HUES6 (cell line): ENCODE measurements around the gene AQP12A.
"Not testable (repeated sequence)": the region's sequence is repeated elsewhere in the genome, so short reads cannot be mapped to it uniquely, and the experiment has no call there.

Experiments used
- H3K27ac ChIP-seq: 2 replicates; pipeline ENCODE4 v1.7.0; 2013; ENCODE audit warnings: low read depth, mild to moderate bottlenecking, low read length, inconsistent platforms
- H3K27me3 ChIP-seq: 2 replicates; pipeline ENCODE4 v1.6.1; 2013; ENCODE audit warnings: low read length; ENCODE audit not compliant: control insufficient read depth, insufficient read depth
- H3K36me3 ChIP-seq: 2 replicates; pipeline ENCODE4 v1.6.1; 2013; ENCODE audit warnings: low read length; ENCODE audit not compliant: control insufficient read depth, insufficient read depth
- H3K4me1 ChIP-seq: 2 replicates; pipeline ENCODE4 v1.6.1; 2013; ENCODE audit warnings: low read length; ENCODE audit not compliant: control insufficient read depth, insufficient read depth
- H3K4me3 ChIP-seq: 2 replicates; pipeline ENCODE4 v1.5.1; 2013; ENCODE audit warnings: low read depth, low read length
- H3K9ac ChIP-seq: one replicate; pipeline ENCODE4 v1.6.1; 2013; ENCODE audit warnings: mild to moderate bottlenecking, low read length
- H3K9me3 ChIP-seq: 2 replicates; pipeline ENCODE4 v1.6.1; 2013; ENCODE audit warnings: low read depth, low read length; ENCODE audit not compliant: control insufficient read depth, insufficient read depth

Gene AQP12A

DNA sequence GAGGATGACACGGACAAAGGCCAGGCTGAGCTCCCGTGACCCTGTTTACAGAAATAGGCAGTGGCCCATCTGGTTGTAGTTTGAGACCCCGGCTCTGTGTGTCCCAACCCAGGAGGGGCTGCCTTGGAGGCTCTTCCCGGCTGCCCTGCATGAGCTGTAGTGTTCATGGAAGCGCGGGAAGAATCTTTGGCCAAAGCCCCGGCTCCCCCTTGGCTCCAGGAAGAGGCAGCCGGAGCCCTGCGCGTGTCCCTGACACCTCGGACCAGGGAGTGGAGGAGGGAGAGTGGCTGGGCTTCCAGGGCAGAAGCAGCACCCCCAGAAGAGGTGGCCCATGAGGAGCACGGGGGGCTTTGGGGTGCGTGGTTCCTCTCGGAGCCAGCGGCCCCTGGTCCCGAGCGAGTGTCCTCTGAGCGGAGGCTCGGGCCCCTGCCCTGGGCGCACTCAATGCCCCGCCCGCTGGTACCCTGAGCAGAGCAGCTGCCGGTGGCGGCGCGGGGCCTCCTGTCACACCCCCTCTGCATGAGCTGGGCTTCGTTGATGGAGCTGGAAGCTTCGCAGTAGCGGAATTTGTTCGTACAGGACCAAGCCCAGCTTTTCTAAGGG lies 44.7 kb upstream of the AQP12A start:
- no peak overlapping the region for H3K9ac ChIP-seq
- peaks cover 17% of the 10 kb centered on the region; the same call in 1 of the 2 replicates for H3K27me3 ChIP-seq
- no peak overlapping the region for H3K4me3 ChIP-seq

DNA sequence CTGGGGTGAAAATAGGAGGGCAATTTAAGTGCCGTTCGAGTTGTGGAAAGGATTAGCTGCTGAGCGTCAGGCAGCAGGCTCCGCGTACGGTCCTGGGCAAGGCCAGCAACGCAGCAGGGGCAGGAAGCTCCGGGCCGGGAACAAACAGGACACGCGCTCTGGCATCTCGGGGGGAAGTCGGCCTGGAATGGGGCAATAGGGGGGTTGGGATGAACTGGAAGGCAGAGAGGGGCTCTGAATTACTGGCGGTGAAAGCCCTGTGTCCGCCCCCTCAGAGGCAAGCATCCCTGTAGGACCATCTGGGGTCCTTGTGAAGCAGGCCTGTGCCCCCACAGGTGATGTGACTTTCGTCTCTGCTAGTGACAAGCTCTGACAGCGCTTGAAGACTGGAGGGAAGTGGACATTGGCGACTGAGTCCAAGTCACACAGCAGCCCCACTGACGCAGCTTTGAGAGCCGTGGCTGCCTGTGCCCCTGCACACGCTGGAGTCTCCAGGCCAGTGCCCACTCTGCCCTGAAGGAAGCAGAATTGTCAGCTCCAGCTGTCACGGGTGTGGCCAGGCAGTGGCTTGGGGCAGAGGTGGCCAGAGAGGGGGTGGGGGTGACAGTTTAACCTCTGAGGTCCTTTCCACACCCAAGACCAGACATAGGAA lies 44.0 kb upstream of the AQP12A start:
- Histone ChIP-seq H3K9ac (no peak overlapping the region), H3K4me1 (no peaks in the 10 kb centered on the region), H3K27me3 (peaks cover 21% of the 10 kb centered on the region; the same call in 1 of the 2 replicates), H3K27ac (no peak overlapping the region), H3K36me3 (no peaks in the 10 kb centered on the region), H3K9me3 (peaks cover 2% of the 10 kb centered on the region; the same call in 1 of the 2 replicates), H3K4me3 (no peak overlapping the region)

More for the DNA sequence above, 44.7 kb upstream of the AQP12A start:
- no peaks in the 10 kb centered on the region for H3K4me1 ChIP-seq
- no peak overlapping the region for H3K27ac ChIP-seq
- no peaks in the 10 kb centered on the region for H3K36me3 ChIP-seq
- H3K9me3 ChIP-seq, result peaks cover 2% of the 10 kb centered on the region; the same call in 1 of the 2 replicates

DNA sequence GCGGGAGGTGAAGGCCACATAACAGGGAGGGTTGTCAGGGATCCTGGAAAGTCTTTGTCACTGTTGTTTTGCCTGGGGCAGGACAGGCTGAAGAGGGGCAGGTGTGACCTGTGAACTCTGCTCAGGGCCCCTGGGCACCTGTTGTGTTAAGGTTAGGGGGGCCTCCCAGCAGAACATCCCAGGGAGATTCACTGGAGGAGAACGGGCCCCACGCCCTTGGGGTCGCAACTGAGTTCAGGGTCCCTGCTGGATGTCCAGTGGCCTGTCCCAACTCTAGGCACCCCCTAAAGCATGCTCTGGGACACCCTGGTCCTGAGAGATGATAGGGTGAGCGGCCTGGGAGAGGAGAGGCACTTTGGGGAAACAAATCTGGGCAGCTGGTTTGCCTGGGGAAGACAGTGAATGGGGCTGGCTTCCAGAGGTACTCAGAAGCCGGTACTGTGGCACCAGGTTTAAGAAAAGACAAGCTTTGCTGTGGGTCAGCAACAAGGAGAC lies 43.5 kb upstream of the AQP12A start:
- Histone ChIP-seq H3K36me3 (no peaks in the 10 kb centered on the region), H3K27ac (no peak overlapping the region), H3K4me1 (no peaks in the 10 kb centered on the region), H3K9me3 (peaks cover 2% of the 10 kb centered on the region; the same call in 1 of the 2 replicates), H3K9ac (no peak overlapping the region), H3K4me3 (no peak overlapping the region), H3K27me3 (peaks cover 21% of the 10 kb centered on the region; the same call in 1 of the 2 replicates)

DNA sequence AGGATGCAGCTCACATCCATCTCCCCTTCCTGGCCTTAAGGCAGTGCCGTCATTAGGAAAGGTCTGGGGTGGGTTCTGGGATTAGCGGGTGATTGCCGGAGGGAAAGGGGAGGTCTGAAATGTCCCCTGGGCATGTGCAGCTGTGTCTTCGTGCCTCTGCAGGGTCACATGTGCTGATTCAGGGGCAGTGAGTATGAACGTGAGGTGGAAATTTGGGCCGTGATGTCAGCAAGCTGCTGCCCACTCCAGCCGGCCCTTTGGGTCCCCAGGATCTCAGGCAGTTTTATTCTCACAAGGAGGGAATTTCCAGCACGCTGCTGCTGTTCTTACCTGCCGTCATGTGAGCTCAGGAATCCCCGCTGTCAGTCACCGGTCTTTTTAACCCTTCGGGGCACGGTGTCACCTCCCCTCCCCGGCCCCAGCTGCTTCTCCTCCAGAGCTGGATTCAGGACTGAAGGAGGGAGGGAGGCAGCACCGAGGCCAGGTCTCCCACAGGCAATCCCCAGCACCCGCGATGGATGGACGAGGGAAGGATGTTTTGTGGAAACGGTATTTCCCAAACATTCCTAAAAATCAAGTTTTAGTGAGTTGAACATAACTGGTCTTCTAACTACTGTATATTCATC lies 42.9 kb upstream of the AQP12A start:
- no peak overlapping the region for H3K9ac ChIP-seq
- no peak overlapping the region for H3K27ac ChIP-seq
- H3K4me1 ChIP-seq, result no peaks in the 10 kb centered on the region
- no peaks in the 10 kb centered on the region for H3K36me3 ChIP-seq
- no peak overlapping the region for H3K4me3 ChIP-seq
- H3K9me3 ChIP-seq, result peaks cover 2% of the 10 kb centered on the region; the same call in 1 of the 2 replicates
- peaks cover 21% of the 10 kb centered on the region; the same call in 1 of the 2 replicates for H3K27me3 ChIP-seq

- H3K4me1 ChIP-seq, result no peaks in the 10 kb centered on the region
- H3K36me3 ChIP-seq, result no peaks in the 10 kb centered on the region
- peaks cover 17% of the 10 kb centered on the region; the same call in 1 of the 2 replicates for H3K27me3 ChIP-seq
- H3K9ac ChIP-seq, result no peak overlapping the region
- no peak overlapping the region for H3K27ac ChIP-seq
- no peak overlapping the region for H3K4me3 ChIP-seq
- H3K9me3 ChIP-seq, result peaks cover 2% of the 10 kb centered on the region; the same call in 1 of the 2 replicates
Measured at GRCh38 chr2:240649331-240649730, 42.3 kb upstream of the AQP12A start.

- H3K4me1 ChIP-seq, result no peaks in the 10 kb centered on the region
- H3K4me3 ChIP-seq, result no peak overlapping the region
- H3K9ac ChIP-seq, result no peak overlapping the region
- peaks cover 2% of the 10 kb centered on the region; the same call in 1 of the 2 replicates for H3K9me3 ChIP-seq
- H3K27me3 ChIP-seq, result peaks cover 20% of the 10 kb centered on the region
- H3K27ac ChIP-seq, result no peak overlapping the region
- H3K36me3 ChIP-seq, result no peaks in the 10 kb centered on the region
Measured at GRCh38 chr2:240650254-240650965, 41.3 kb upstream of the AQP12A start.

DNA sequence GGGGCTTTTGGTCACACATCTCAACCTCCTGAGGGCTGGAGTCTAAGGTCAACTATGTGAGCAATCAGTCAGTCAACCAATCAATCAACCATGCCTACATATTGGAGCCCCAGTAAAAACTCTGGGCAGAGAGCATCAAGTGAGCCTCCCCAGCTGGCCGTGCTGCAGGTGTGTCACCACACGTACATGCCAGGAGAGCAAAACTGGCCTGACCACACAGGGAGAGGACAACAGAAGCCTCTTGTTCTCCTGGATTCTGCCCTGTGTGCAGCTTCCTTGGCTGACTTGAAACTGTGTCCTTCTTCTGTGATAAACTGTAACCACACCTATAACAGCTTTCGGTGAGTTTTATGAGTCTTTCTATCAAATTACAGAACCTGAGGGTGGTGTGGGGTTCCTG lies 40.5 kb upstream of the AQP12A start:
- no peak overlapping the region for H3K4me3 ChIP-seq
- no peaks in the 10 kb centered on the region for H3K36me3 ChIP-seq
- no peak overlapping the region for H3K9ac ChIP-seq
- peaks cover 22% of the 10 kb centered on the region for H3K27me3 ChIP-seq
- no peak overlapping the region for H3K27ac ChIP-seq
- no peaks in the 10 kb centered on the region for H3K4me1 ChIP-seq
- peaks cover 2% of the 10 kb centered on the region; the same call in 1 of the 2 replicates for H3K9me3 ChIP-seq

DNA sequence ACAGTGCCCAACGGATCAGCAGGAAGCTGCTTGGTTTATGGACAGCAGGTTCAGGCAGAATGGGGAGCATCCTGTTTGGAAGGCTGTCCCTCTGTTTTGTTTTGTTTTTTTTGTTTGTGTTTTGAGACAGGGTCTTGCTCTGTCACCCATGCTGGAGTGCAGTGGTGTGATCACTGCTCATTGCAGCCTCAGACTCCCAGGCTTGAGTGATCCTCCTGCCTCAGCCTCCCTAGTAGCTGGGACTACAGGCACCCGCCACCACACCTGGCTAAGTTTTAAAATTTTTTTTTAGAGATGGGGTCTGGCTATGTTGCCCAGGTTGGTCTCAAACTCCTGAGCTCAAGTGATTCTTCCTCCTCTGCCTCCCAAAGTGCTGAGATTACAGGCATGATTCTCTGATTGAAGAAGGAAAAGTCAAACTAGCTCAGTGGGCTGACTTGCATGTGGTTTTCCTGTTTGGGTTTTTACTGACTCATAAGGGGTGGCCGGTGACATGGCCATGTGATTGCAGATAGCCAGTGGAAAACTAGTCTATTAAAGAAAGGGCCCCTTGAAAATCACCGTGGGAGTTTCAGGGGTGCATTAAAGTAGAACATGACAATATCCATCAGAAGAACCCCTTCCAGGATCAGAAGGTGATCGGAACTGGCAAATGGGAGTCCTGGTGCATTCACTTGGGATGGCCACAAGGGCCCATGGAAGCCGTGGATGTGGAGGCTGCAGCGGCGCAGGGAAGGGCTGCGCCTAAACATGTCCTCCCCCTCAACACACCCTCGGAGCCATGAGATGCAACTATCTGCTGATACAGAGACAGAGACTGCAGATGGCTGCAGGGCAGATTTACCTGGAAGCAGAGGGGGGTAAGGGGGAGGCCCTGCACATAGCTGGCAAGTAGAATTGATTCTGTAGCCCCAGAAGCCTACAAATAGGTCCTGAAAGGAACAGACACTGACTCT lies 35.5 kb upstream of the AQP12A start:
- Histone ChIP-seq H3K9me3 (no peaks in the 10 kb centered on the region; the same call in 1 of the 2 replicates), H3K9ac (no peak overlapping the region), H3K27ac (no peak overlapping the region), H3K4me3 (no peak overlapping the region), H3K27me3 (peaks cover 15% of the 10 kb centered on the region), H3K4me1 (no peaks in the 10 kb centered on the region), H3K36me3 (no peaks in the 10 kb centered on the region)

DNA sequence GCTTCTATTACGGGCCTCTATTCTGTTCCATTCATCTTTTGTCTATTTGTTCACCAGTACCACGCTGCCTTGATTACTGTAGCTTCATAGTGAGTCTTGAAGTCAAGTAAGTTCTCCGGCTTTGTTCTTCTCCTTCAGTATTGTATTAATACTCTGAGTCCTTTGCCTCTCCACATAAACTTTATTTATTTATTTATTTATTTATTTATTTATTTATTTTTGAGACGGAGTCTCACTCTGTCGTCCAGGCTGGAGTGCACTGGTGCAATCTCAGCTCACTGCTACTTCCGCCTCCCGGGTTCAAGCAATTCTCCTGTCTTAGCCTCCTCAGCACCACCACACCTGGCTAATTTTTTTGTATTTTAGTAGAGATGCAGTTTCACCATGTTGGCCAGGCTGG lies 31.8 kb upstream of the AQP12A start:
- not testable (repeated sequence) for H3K4me1 ChIP-seq, H3K27me3 ChIP-seq, H3K27ac ChIP-seq, H3K4me3 ChIP-seq, H3K9ac ChIP-seq, H3K9me3 ChIP-seq, H3K36me3 ChIP-seq

- Histone ChIP-seq H3K9ac (no peak overlapping the region), H3K4me1 (no peaks in the 10 kb centered on the region), H3K4me3 (no peak overlapping the region), H3K27ac (no peak overlapping the region), H3K27me3 (peaks cover 4% of the 10 kb centered on the region), H3K9me3 (peaks cover 10% of the 10 kb centered on the region), H3K36me3 (no peaks in the 10 kb centered on the region)
Measured at GRCh38 chr2:240662681-240663080, 29.0 kb upstream of the AQP12A start.
